ENCODE measurements around the gene SELL.

The SELL gene

DNA sequence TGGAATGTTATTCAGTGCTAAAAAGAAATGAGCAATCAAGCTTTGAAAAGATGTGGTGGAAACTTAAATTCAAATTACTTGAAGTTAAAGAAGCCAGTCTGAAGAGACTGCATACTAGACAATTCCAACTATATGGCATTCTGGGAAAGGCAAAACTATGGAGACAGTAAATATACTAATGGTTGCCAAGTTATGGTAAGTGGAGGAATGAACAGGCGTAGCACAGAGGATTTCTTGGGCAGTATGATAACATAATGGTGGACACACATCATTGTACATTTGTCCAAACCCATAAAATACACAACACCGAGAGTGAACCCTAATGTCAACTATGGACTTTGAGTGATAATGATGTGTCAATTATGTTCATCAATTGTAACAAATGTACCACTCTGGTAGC is 60.4 kb downstream of the SELL start:
- H3K27ac ChIP-seq: no peak overlapping the region
- TF ChIP-seq, protein P1, sequence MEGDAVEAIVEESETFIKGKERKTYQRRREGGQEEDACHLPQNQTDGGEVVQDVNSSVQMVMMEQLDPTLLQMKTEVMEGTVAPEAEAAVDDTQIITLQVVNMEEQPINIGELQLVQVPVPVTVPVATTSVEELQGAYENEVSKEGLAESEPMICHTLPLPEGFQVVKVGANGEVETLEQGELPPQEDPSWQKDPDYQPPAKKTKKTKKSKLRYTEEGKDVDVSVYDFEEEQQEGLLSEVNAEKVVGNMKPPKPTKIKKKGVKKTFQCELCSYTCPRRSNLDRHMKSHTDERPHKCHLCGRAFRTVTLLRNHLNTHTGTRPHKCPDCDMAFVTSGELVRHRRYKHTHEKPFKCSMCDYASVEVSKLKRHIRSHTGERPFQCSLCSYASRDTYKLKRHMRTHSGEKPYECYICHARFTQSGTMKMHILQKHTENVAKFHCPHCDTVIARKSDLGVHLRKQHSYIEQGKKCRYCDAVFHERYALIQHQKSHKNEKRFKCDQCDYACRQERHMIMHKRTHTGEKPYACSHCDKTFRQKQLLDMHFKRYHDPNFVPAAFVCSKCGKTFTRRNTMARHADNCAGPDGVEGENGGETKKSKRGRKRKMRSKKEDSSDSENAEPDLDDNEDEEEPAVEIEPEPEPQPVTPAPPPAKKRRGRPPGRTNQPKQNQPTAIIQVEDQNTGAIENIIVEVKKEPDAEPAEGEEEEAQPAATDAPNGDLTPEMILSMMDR (conservative IDR thresholded peaks at IDR 0.05): no peak

DNA sequence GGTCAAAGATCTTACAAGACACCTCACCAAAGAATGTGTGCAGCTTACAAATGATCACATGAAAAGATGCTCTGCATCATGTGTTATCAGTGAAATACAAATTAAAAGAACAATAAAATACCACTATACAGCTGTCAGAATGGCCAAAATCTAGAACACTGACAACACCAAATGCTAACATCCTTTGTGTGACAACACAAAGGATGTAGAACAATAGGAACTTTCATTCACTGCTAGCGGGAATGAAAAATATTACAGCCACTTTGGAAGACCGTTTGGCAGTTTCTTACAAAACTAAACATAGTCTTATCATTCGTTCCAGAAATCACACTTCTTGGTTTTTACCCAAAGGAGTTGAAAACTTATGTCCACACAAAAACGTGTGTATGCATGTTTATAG is 60.9 kb downstream of the SELL start:
- H3K27ac ChIP-seq: no peak overlapping the region
- TF ChIP-seq, protein P1 (conservative IDR thresholded peaks at IDR 0.05): no peak

DNA sequence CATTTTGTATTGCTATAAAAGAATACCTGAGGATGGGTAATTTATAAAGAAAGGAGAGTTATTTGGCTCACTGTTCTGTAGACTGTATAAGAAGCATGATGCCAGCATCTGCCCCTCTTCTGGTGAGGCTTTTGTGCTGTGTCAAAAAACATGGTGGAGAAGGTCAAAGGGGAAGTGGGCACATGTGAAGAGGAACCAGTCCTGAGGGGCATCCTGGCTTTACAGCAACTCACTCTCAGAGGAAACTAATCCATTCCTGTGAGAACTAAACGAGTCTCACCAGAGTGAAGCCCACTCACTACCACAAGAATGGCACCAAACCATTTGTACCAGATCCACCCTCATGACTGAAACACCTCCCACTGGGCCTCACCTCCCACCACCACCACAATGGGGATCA is 62.7 kb downstream of the SELL start:
- TF ChIP-seq, protein P1 (conservative IDR thresholded peaks at IDR 0.05): no peak
- H3K27ac ChIP-seq: no peak overlapping the region

DNA sequence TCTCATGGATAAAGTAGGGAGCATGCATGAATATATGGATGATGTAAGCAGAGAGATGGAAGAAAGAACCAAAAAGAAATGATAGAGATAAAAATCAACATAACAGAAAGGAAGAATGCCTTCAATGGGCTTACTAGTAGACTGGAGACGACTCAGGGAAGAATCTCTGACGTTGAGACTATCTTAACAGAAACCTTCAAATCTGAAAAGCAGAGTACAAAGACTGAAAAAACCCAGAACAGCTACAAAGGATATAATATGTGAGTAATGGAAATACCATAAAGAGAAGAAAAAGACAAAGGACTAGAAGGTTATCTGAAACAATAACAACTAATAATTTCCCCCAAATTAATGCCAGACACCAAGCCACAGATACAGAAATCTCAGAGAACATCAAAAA is 63.2 kb downstream of the SELL start:
- TF ChIP-seq, protein P1 (conservative IDR thresholded peaks at IDR 0.05): no peak
- no peak overlapping the region for H3K27ac ChIP-seq

DNA sequence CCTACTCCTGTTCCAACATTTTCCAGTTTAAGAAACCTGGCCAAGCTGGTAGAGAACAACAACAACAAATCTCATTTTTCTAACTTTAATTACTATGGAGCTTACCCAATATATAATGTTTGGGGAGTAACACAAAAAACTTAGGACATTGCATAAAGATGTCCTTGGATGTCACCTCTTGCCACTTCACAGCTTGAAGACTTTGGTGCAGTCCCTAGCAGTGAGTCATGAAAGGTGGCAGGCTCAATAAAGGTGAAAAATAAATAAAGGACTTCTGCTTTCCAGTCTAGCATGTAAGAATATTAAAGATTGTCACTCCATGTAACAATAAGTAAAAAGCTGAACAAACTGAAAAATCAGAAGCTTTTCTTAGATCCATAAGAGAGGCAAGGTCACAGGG is 63.9 kb downstream of the SELL start:
- TF ChIP-seq, protein P1 (conservative IDR thresholded peaks at IDR 0.05): no peak
- no peak overlapping the region for H3K27ac ChIP-seq

DNA sequence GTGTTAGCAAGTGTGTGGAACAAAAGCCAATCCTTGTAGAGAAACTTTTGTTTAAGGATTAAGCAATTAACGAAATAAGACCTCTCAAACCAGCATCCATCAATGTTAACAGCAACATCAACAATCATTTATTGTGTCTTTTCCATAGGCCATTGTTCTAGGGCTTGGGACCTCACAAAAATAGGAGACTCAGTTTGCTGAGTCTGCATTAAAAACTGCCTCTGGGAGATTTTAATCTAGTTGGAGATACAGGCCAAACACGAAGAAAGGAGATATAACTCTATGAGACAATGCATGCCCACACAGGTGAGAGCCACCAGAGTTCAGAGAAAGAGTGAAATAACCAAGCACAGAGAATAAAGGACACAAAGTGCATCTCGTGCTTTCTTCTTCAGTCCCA is 67.1 kb downstream of the SELL start:
- TF ChIP-seq, protein P1 (conservative IDR thresholded peaks at IDR 0.05): no peak
- no peak overlapping the region for H3K27ac ChIP-seq

Data from VCaP (cell line).